OCI-LY3 (cell line): ENCODE results near the gene KRTAP19-6.

Experiments
- CTCF ChIP-seq: fragments of 200-600, 300-600 bp; sonication (generic); IDR thresholded peaks from 2 replicates; pipeline ENCODE4 v1.5.1; 2014; ENCODE audit warnings: antibody characterized with exemption, low read length, low read depth
- EZH2phosphoT487 ChIP-seq: fragments of 200-600 bp; shearing (Covaris generic); IDR thresholded peaks from 2 replicates; pipeline ENCODE4 v1.6.1; 2018; ENCODE audit warnings: antibody characterized with exemption, mixed run types, low read depth

GRCh38 chr21:30590297-30590696 is 48.6 kb upstream of the KRTAP19-6 start, which contains the start of gene KRTAP22-2:
- TF ChIP-seq CTCF (no peak), EZH2phosphoT487 (no peak)
